Keratinocyte (primary cell): ENCODE results near the gene CTNNA3. TPM values are rescaled to one million over a fixed set of nuclear protein-coding genes. Genes with fewer than 3 reads are reported as not detected.

ENCODE experiments used
- DNase-seq: peaks from one replicate; pipeline ENCODE4 v3.0.0-alpha.2; 2011; ENCODE audit warnings: low read depth, missing footprints, low spot score
- FAIRE-seq: peaks from 2 replicates; lab custom pipeline; 2011; peaks lifted over from hg19 to GRCh38; lab: Jason Lieb, UNC
- H2AFZ ChIP-seq: 2 replicates; pipeline ENCODE4 v1.6.0; 2012; ENCODE audit warnings: low read length, control low read depth, inconsistent platforms; ENCODE audit not compliant: control insufficient read depth
- H3K27ac ChIP-seq: 2 replicates; pipeline ENCODE4 v1.5.1; 2011; ENCODE audit warnings: low read length; ENCODE audit not compliant: control insufficient read depth, insufficient read depth
- H3K27me3 ChIP-seq: 3 replicates; pipeline ENCODE4 v1.6.0; 2011; ENCODE audit warnings: low read length; ENCODE audit not compliant: control insufficient read depth, insufficient read depth; ENCODE audit errors: extremely low read depth
- H3K36me3 ChIP-seq, 2 experiments: 2 replicates in 1 of 2; 3 replicates in 1 of 2; pipeline ENCODE4 v1.5.1; 2011; ENCODE audit warnings: low read length in 2 of 2, mild to moderate bottlenecking in 1 of 2; ENCODE audit not compliant: control insufficient read depth in 2 of 2, insufficient read depth in 2 of 2; ENCODE audit errors: extremely low read depth in 1 of 2
- H3K4me1 ChIP-seq: 3 replicates; pipeline ENCODE4 v1.5.1; 2011; ENCODE audit warnings: low read length; ENCODE audit not compliant: control insufficient read depth, insufficient read depth; ENCODE audit errors: extremely low read depth
- H3K4me2 ChIP-seq: 3 replicates; pipeline ENCODE4 v1.6.0; 2011; ENCODE audit warnings: low read depth, low read length; ENCODE audit not compliant: control insufficient read depth, insufficient read depth; ENCODE audit errors: extremely low read depth
- H3K4me3 ChIP-seq, 3 experiments: fragments of 200-600 bp in 1 of 3; sonication (generic) in 1 of 3; 2 replicates in 2 of 3; 3 replicates in 1 of 3; pipeline ENCODE4 v1.5.1; 2011 to 2016; ENCODE audit warnings: low read length in 3 of 3, mild to moderate bottlenecking in 3 of 3, control low read depth in 2 of 3, inconsistent platforms in 1 of 3, low read depth in 1 of 3, mixed read lengths in 1 of 3, mixed run types in 1 of 3, moderate library complexity in 1 of 3; ENCODE audit not compliant: control insufficient read depth in 2 of 3, insufficient read depth in 2 of 3; ENCODE audit errors: extremely low read depth in 1 of 3
- H3K79me2 ChIP-seq: 2 replicates; pipeline ENCODE4 v1.6.0; 2012; ENCODE audit warnings: low read length; ENCODE audit not compliant: control insufficient read depth, insufficient read depth
- H3K9ac ChIP-seq: 3 replicates; pipeline ENCODE4 v1.6.0; 2011; ENCODE audit warnings: low read length; ENCODE audit not compliant: control insufficient read depth, insufficient read depth; ENCODE audit errors: extremely low read depth
- H3K9me1 ChIP-seq: 3 replicates; pipeline ENCODE4 v1.6.0; 2011; ENCODE audit warnings: low read length; ENCODE audit not compliant: control insufficient read depth, insufficient read depth; ENCODE audit errors: extremely low read depth
- H3K9me3 ChIP-seq: 2 replicates; pipeline ENCODE4 v1.5.1; 2012; ENCODE audit warnings: low read depth, low read length; ENCODE audit not compliant: control insufficient read depth
- H4K20me1 ChIP-seq: 3 replicates; pipeline ENCODE4 v1.6.0; 2011; ENCODE audit warnings: low read length; ENCODE audit not compliant: control insufficient read depth, insufficient read depth; ENCODE audit errors: extremely low read depth
- CTCF ChIP-seq, 3 experiments: IDR thresholded peaks in 1 of 3; conservative IDR thresholded peaks in 1 of 3; optimal IDR thresholded peaks in 1 of 3; 2 replicates in 2 of 3; 3 replicates in 1 of 3; pipeline versions ENCODE3 to v1.5.1; 2011; ENCODE audit warnings: low read length in 3 of 3, mild to moderate bottlenecking in 3 of 3, moderate library complexity in 2 of 3, control low read depth in 1 of 3, inconsistent platforms in 1 of 3; ENCODE audit not compliant: insufficient read depth in 2 of 3; ENCODE audit errors: extremely low read depth in 1 of 3
- EZH2 ChIP-seq: IDR thresholded peaks from one replicate; pipeline ENCODE4 v1.6.1; 2012; ENCODE audit warnings: inconsistent platforms, mild to moderate bottlenecking, low read length, moderate library complexity
- dilution Hi-C: fragments of 300-500 bp; cut with MboI; formaldehyde crosslinking; loops from one replicate; pipeline ENCODE4 v1.7.0; 2020; ENCODE audit warnings: low sequenced_read_pairs; ENCODE audit not compliant: extremely low pct_ligation_motif_present
- polyA plus RNA-seq, 5 experiments: library from polyadenylated mRNA; depleted of rRNA in 3 of 5; stranded (reverse) in 3 of 5; stranded (forward) in 1 of 5; unstranded in 1 of 5; fragments of >200 nt; gene quantifications; 1 replicate in 1 of 5; 2 replicates in 3 of 5; 3 replicates in 1 of 5; pipeline versions ENCODE4 v1.2.1 to v1.2.3, GENCODE V29; 2011 to 2012; ENCODE audit warnings: missing spikeins in 2 of 5, low read depth in 1 of 5, low replicate concordance in 1 of 5

The CTNNA3 gene
- polyA plus RNA-seq, 1 donor (not counting 4 experiments of a cell fraction or from before 2014, with no cell fraction given), result 0.01 TPM

GRCh38 chr10:66202101-66202500 lies 1493.9 kb downstream of the CTNNA3 start:
- Histone ChIP-seq H4K20me1 (no peaks in the 10 kb centered on the region), H3K4me1 (no peaks in the 10 kb centered on the region), H3K9me3 (no peaks in the 10 kb centered on the region), H3K9ac (no peak overlapping the region), H3K4me2 (no peak overlapping the region), H3K27me3 (no peaks in the 10 kb centered on the region), H3K79me2 (no peaks in the 10 kb centered on the region), H3K27ac (no peak overlapping the region), H3K36me3 (no peaks in the 10 kb centered on the region), H3K4me3 (no peak overlapping the region), H3K9me1 (no peaks in the 10 kb centered on the region), H2AFZ (no peak overlapping the region)
- TF ChIP-seq CTCF (optimal IDR thresholded peaks at IDR 0.05 in 1 of 3, IDR thresholded peaks at IDR 0.05 in 1 of 3, conservative IDR thresholded peaks at IDR 0.05 in 1 of 3; ENCODE audit: extremely low read depth in 1 of 3, insufficient read depth in 2 of 3, low read length in 3 of 3), result no peak
- TF ChIP-seq EZH2, result no peak
- DNase-seq (no peak), FAIRE-seq (no peak)
- dilution Hi-C loops, result no loop called here

GRCh38 chr10:66192162-66192831 lies 1503.7 kb downstream of the CTNNA3 start:
- Histone ChIP-seq H3K4me2 (no peak overlapping the region), H3K27me3 (no peaks in the 10 kb centered on the region), H3K9ac (no peak overlapping the region), H3K36me3 (no peaks in the 10 kb centered on the region), H3K9me3 (no peaks in the 10 kb centered on the region), H3K9me1 (no peaks in the 10 kb centered on the region), H3K27ac (no peak overlapping the region), H3K79me2 (no peaks in the 10 kb centered on the region), H3K4me1 (no peaks in the 10 kb centered on the region), H2AFZ (no peak overlapping the region), H4K20me1 (no peaks in the 10 kb centered on the region), H3K4me3 (no peak overlapping the region)
- no peak for TF ChIP-seq CTCF (optimal IDR thresholded peaks at IDR 0.05 in 1 of 3, IDR thresholded peaks at IDR 0.05 in 1 of 3, conservative IDR thresholded peaks at IDR 0.05 in 1 of 3; ENCODE audit: extremely low read depth in 1 of 3, insufficient read depth in 2 of 3, low read length in 3 of 3)
- no peak for TF ChIP-seq EZH2
- dilution Hi-C loops, result no loop called here
- DNase-seq, result no peak
- no peak for FAIRE-seq
